ENCODE measurements around the gene LRMDA. TPM values are rescaled to one million over a fixed set of nuclear protein-coding genes. Genes with fewer than 3 reads are reported as not detected.

The LRMDA gene
- total and polyA plus RNA-seq, 2 donors (not counting 1 experiment from before 2014, with no cell fraction given) = 0.12 TPM; not detected in 1

DNA sequence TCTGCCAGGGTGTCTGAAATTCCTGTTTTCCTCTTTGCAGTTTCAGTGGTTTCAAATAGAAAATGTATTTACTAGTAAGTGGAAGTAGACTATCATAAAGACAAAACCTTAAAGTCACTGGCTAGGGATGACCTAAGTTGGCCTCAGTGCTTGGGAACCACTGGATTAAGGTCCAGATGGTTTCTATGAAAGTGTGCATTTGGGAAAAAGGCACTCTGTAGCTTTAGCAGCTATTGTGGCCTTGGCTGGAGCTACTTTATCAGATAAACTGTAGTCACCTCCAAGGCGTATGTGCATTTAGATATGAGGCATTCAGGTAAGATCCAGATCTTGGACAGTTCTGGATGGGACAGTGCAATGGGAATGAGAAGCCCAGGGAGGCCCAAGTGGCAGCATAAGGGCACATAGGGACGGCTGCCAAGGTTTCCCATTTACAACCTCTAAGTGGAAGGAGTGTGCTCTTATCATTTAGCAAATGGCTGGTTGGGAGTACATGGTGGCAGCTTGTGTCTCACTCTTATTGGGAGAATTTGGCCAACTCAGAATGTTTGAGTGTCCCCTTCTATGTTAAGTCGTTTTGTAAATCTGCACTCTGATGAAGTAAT is 185.6 kb downstream of the LRMDA start:
- peaks cover 23% of the 10 kb centered on the region for H3K27me3 Mint-ChIP-seq
- ATAC-seq (ENCODE audit: low read depth) = no peak
- Histone ChIP-seq H3K4me2 (replicated peaks; ENCODE audit: low read depth, low read length, poor library complexity, severe bottlenecking) (no peak overlapping the region), H3K27ac (ENCODE audit: low read length in 2 of 2) (no peak overlapping the region), H3K79me2 (ENCODE audit: control insufficient read depth, insufficient read depth, low read length) (no peaks in the 10 kb centered on the region), H3K36me3 (replicated peaks in 1 of 2; ENCODE audit: control extremely low read depth in 1 of 2, control insufficient read depth in 1 of 2, extremely low read depth in 1 of 2, insufficient read depth in 2 of 2, low read length in 1 of 2) (no peaks in the 10 kb centered on the region), H2AFZ (ENCODE audit: insufficient read depth, low read depth, low read length, poor library complexity, severe bottlenecking) (no peak overlapping the region), H3K9ac (ENCODE audit: low read length) (no peak overlapping the region), H3K4me3 (ENCODE audit: control extremely low read depth in 1 of 5, extremely low read depth in 1 of 5, insufficient read depth in 1 of 5, low read depth in 2 of 5, low read length in 4 of 5) (no peak overlapping the region), H3K27me3 (replicated peaks in 1 of 4; ENCODE audit: control extremely low read depth in 1 of 4, control insufficient read depth in 3 of 4, insufficient read depth in 4 of 4, low read length in 3 of 4) (peaks cover 0 to 5% (median 4%) of the 10 kb centered on the region in 4 experiments), H3K9me3 (ENCODE audit: control extremely low read depth in 1 of 3, control insufficient read depth in 2 of 3, insufficient read depth in 1 of 3, low read length in 2 of 3) (no peaks in the 10 kb centered on the region), H4K20me1 (ENCODE audit: control insufficient read depth, insufficient read depth, low read length, poor library complexity, severe bottlenecking) (no peaks in the 10 kb centered on the region), H3K4me1 (ENCODE audit: control insufficient read depth in 2 of 2, insufficient read depth in 2 of 2, low read length in 2 of 2) (peaks cover 0 to 2% of the 10 kb centered on the region in 2 donors)
- H3K9me3 Mint-ChIP-seq (ENCODE audit: insufficient read depth) = no peaks in the 10 kb centered on the region
- no peak overlapping the region for H3K4me3 Mint-ChIP-seq
- no peak for DNase-seq
- TF ChIP-seq EZH2 (IDR thresholded peaks at IDR 0.05; ENCODE audit: borderline replicate concordance, insufficient read depth, low read depth, low read length, poor library complexity, severe bottlenecking) = no peak
- no peak for TF ChIP-seq CTCF (IDR thresholded peaks at IDR 0.05)
- POLR2A ChIA-PET = no interaction called here
- intact Hi-C loops (cut with micrococcal nuclease) = no loop called here
- no peak overlapping the region for H3K27ac Mint-ChIP-seq
- no peaks in the 10 kb centered on the region for H3K4me1 Mint-ChIP-seq
- CTCF ChIA-PET = no interaction called here
- 92% methylated on average over 3 of the region's 3 CpGs for WGBS (ENCODE audit: insufficient coverage)

DNA sequence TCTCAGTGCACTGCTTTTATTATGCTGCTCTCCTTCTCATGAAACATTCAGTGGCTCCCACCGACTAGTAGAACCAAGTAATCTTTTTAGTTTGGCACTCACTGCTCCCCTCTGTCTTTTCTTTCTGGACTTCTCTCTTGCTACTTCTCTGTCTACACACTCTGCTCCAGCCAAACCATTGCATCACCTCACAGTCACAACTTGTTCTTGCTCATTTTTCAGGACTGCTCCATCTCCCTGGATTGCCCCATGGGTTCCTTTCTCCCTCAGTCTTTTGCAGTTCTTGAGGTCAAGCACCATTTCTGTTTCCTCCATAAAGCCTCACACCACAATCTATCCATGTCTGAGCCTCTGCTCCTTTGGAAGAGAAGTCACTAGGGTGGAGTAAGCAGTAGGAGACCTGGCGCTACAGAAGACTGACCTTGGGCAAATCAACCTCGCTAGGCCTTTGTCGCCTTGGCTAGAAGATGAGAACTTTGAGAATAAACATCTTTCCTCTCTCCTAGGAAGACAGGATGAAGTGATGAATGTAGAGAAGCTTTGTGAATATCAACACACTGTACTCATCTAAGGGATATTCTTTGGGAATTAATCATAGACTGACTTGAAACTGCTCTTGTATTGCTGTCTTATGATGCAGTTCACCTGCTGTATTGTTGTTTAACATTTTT is 186.2 kb downstream of the LRMDA start:
- H3K4me1 Mint-ChIP-seq = no peaks in the 10 kb centered on the region
- H4K20me1 ChIP-seq (ENCODE audit: control insufficient read depth, insufficient read depth, low read length, poor library complexity, severe bottlenecking) = no peaks in the 10 kb centered on the region
- ChIA-PET CTCF (no interaction called here), POLR2A (no interaction called here)
- DNase-seq = no peak
- H3K27me3 ChIP-seq (replicated peaks in 1 of 4; ENCODE audit: control extremely low read depth in 1 of 4, control insufficient read depth in 3 of 4, insufficient read depth in 4 of 4, low read length in 3 of 4) = peaks cover 0 to 5% (median 4%) of the 10 kb centered on the region in 4 experiments
- 100% methylated on average over 1 of the region's 4 CpGs for WGBS (ENCODE audit: insufficient coverage)
- H3K4me2 ChIP-seq (replicated peaks; ENCODE audit: low read depth, low read length, poor library complexity, severe bottlenecking) = no peak overlapping the region
- no peaks in the 10 kb centered on the region for H3K9me3 ChIP-seq (ENCODE audit: control extremely low read depth in 1 of 3, control insufficient read depth in 2 of 3, insufficient read depth in 1 of 3, low read length in 2 of 3)
- intact Hi-C loops (cut with micrococcal nuclease) = no loop called here
- no peaks in the 10 kb centered on the region for H3K4me1 ChIP-seq (ENCODE audit: control insufficient read depth in 2 of 2, insufficient read depth in 2 of 2, low read length in 2 of 2)
- no peaks in the 10 kb centered on the region for H3K9me3 Mint-ChIP-seq (ENCODE audit: insufficient read depth)
- no peak for TF ChIP-seq CTCF (IDR thresholded peaks at IDR 0.05)
- H3K4me3 Mint-ChIP-seq = no peak overlapping the region
- no peak for ATAC-seq (ENCODE audit: low read depth)
- peaks cover 23% of the 10 kb centered on the region for H3K27me3 Mint-ChIP-seq
- no peaks in the 10 kb centered on the region for H3K36me3 ChIP-seq (replicated peaks in 1 of 2; ENCODE audit: control extremely low read depth in 1 of 2, control insufficient read depth in 1 of 2, extremely low read depth in 1 of 2, insufficient read depth in 2 of 2, low read length in 1 of 2)
- H2AFZ ChIP-seq (ENCODE audit: insufficient read depth, low read depth, low read length, poor library complexity, severe bottlenecking) = no peak overlapping the region
- no peak overlapping the region for H3K9ac ChIP-seq (ENCODE audit: low read length)
- H3K79me2 ChIP-seq (ENCODE audit: control insufficient read depth, insufficient read depth, low read length) = no peaks in the 10 kb centered on the region
- no peak overlapping the region for H3K27ac ChIP-seq (ENCODE audit: low read length in 2 of 2)
- no peak overlapping the region for H3K27ac Mint-ChIP-seq
- no peak overlapping the region for H3K4me3 ChIP-seq (ENCODE audit: control extremely low read depth in 1 of 5, extremely low read depth in 1 of 5, insufficient read depth in 1 of 5, low read depth in 2 of 5, low read length in 4 of 5)
